ENCODE measurements around the gene FYTTD1.
A peak's percentile ranks its signal among the peaks of the same experiment; 100 is the strongest.

Gene FYTTD1

DNA sequence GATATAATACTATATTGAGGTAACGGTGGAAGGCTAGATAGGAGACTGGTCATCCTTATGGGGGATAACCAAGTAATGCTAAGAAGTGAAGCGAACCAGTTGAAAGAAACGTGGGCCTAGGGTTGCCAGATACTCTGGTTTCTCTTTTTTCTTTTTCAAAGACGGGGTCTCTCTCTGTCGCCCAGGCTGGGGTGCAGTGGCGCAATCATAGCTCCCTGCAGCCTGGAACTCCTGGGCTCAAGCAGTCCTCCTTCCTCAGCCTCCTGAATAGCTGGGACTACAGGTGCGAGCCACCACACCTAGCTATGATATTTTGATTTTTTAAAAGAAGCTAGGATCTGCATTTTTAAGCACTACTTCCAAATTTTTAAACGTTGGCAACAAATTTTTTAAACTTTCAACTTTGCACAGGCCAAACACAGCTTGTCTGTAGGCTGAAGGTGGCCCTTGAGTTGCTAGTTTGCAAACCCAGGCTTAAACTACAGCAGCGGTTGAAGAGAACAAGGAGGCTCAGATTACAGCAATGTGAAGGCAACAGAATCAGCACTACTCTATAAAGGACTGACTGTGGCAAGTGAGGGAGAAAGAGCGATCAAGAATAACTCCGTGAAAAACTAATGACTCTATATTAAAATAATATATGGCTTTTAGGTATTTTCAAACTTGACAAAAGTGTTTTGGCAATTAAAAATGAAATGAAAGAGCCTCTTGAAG, 11.8 kb upstream of the FYTTD1 start:
- no peak for DNase-seq

DNA sequence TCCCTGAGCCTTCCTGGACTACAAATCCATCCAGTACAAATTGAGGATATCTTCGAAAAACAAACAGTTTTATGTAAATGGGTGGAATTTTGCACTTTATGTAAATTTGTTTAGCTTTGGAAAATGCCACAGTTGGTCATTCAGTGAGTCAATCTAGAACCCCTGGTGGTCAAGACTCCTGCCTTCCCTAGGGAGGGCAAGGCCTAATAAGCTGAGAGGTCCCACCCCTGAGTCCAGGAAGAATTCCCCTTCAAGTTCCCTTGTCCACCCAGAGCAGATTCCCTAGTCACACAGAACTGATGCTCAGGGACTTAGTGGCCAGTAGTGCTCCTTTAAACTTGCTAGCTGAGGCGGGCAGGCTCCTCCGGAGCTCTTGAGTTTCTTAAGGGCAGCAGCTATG, 6.9 kb upstream of the FYTTD1 start:
- no peak for DNase-seq

DNA sequence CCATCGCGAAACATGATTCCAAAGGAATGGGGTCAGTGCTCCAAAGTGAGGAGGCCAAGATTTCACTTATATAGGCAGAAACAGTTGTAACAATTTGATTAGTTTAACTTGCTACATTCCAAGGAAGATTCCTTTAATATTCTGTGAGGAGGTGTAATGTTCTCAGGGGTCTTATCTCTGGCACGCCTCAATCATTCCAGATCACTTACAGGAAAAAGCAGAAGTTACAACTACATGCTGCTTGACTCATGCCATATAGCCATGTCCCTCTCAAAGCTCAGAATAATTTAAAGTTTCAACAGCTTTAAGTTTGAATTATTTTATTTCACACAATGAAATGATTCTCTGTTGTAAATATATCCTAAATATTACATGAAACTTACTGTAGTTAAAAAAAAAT, 3.5 kb upstream of the FYTTD1 start:
- DNase-seq, result no peak

- DNase-seq, result no peak
These were observed 2.9 kb upstream of the FYTTD1 start for GRCh38 chr3:197746801-197747237.

DNA sequence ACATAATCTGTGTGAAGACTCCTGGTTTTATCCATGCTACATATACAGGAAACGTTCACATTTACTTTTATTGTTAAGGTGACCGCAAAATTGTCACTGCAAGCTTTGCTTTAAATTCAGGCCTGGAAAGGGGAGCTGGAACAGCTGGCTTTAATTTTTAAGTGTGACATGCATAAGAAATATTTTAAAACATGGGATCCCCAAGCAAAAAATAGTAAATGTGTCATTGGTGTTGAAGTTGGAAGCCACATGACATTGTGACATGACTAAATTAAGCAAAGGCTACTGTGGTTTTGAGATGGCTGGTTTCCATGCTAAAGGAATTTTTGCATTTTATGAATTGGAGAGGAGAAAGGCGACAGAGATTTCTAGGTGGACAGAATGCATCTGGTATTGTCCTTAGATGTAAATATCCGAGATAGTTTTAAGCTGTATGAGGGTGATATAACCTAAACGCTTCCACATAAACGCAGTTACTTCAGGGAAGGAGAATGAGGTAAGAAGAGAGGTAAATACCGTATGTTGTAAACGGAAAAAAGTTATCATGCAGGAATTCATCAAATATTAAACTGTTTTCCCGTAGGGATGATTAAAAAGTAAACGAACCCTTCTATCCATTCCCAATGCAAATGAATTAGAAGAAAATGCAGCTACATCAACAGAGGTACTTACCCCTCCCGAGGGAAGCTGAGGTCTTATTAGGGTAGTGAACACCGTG, 927 bp upstream of the FYTTD1 start:
- DNase-seq, result no peak

- DNase-seq, result no peak
These were observed 425 bp upstream of the FYTTD1 start for GRCh38 chr3:197749315-197749600.

DNA sequence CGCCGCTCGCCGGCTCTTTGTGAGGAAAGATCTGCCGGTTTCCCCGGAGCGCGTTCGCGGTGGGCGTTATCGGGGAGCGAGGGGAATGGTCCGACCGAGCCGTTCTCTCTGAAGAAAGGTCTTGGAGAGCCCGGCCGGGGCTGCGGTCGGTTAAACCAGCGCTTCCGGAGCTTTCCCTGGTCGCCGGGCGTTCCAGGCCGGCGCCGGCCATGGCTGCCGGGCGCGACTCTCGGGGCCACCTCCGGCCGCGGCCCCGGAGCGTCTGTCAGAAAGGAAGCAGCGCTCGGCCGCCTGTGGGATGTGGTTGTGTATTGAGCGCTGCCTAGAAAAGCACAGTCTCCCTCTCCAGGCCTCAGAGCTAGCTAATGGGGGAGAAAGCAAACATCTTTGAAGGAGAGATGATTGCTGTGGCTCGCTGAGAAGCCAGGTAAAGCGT, 731 bp downstream of the FYTTD1 start:
- peak; percentile 32 for DNase-seq

DNA sequence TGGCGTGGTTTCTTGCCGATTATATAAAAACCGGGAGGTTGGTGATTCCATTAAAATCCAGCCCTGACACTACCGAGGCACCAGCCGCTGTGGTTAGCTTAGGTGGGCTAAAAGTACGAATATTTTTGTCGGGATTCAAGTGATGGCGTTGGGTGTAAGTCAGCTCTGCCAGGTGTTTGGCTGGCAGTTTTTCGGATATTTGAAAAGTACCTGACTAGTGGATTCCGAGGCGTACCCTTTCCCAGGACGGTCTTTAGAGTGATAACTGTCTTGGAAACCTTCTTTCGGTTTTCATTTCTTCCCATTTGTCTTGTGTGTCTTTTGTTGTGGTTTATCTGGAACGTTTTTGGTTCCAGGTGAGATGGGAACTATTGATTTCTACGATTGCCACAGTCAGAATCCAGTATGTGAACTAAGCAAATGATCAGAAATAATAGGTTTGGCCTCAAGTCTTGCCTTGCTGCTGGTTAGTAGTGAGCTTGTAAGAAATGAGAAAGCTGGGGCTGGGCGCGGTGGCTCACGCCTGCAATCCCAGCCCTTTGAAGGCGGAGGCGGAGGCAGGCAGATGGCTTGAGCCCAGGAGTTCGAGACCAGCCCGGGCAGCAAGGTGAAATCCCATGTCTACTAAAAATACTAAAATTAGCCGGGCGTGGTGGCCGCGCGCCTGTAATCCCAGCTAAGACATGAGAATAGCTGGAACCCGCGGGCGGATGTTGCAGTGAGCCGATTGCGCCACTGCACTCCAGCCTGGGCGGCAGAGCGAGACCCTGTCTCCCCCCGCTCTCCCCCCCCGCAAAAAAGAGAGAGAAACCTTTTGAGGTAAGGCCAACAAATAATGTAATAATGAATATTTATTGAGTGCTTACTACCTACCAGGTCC, 1.4 kb downstream of the FYTTD1 start:
- DNase-seq, result no peak

- no peak for DNase-seq
These were observed 2.4 kb downstream of the FYTTD1 start for GRCh38 chr3:197752107-197752506.

- no peak for DNase-seq
These were observed 3.6 kb downstream of the FYTTD1 start for GRCh38 chr3:197753263-197753662.

DNA sequence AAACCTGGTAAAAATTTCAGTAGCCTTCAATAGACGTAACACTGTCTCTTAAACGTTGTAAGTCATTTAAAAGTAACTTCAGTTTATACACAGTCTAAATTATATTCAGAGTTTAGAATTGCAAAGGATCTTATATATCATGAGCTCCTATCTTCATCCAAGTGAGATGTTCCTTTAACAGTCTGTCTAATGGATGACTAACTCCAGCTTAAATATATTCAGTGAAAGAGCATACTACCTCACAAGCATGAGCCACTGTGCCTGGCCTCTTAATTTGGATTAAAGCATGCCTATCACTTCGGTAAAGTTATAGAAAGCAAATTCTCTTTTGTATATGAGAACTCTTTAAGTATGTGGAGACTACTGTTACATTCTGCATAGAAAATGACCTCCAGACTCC, 7.0 kb downstream of the FYTTD1 start:
- DNase-seq, result no peak

GRCh38 chr3:197758512-197758911, 8.8 kb downstream of the FYTTD1 start:
- no peak for DNase-seq

GRCh38 chr3:197761784-197762183, 12.1 kb downstream of the FYTTD1 start:
- DNase-seq, result no peak

GRCh38 chr3:197775317-197775716, 25.6 kb downstream of the FYTTD1 start:
- DNase-seq, result peak; percentile 57

DNA sequence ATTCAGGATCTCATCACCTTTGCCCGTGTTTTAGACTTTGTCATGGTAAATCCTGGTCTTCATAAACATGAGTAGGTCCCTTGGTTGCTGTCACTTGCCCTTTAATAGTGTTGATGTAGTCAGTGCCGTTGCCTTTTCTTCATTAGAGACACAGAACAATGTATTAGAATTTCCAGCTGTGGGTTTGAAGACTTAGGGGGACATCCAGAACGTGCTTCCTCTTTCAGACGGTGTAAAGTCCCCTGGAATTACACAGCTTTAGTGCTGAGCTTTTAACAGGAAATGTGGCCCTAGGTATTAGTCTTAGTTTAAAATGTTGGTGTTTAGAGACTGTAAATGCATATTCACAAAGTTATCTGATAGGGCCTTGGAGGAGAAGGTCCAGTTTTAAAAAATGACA, 32.5 kb downstream of the FYTTD1 start:
- no peak for DNase-seq

DNA sequence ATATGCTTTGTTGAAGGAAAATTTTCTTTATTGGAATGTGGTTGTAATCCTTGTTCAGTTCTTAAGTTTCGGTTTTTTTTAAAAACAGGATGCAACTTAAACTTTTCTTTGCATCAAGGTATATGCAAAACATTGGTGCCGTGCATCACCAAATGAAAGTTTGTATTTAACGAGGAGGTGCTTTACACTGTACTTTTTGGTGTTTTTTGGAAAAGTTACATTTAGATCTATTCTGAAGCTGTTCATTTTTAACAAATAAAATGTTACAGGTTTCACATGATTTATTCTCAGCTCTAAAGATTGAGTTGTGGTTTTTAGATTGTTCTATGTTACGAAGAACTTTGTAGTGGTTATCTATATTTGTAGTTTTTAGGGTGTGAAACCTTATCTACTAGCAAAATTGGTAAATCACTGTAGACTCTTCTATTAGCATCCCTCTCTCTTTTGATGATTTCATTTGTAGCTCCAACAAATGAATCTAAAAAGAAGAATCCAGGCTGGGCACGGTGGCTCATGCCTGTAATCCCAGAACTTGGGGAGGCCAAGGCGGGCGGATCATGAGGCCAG, 34.4 kb downstream of the FYTTD1 start:
- DNase-seq, result no peak

DNA sequence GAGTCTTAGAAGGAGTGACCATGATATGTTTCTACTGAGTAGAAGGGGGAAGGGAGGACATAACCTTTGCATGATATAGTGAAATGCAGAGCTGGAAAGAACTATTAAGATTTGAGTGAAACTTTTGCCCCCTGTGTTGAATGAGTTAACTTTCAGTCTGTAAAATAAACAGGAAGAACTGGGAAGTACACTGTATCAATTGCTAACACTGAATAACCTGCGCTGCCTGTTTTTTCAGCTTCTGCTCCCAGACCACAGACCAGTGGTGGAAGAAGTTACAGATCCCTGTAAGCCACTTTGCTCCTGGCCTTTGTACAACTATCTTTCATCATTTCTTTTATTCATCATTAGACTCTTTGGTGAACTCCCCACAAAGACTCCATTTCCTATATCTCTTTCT, 37.7 kb downstream of the FYTTD1 start:
- no peak for DNase-seq

GRCh38 chr3:197789309-197789708, 39.6 kb downstream of the FYTTD1 start:
- DNase-seq, result no peak

GRCh38 chr3:197790033-197790432, 40.4 kb downstream of the FYTTD1 start:
- DNase-seq, result no peak

DNA sequence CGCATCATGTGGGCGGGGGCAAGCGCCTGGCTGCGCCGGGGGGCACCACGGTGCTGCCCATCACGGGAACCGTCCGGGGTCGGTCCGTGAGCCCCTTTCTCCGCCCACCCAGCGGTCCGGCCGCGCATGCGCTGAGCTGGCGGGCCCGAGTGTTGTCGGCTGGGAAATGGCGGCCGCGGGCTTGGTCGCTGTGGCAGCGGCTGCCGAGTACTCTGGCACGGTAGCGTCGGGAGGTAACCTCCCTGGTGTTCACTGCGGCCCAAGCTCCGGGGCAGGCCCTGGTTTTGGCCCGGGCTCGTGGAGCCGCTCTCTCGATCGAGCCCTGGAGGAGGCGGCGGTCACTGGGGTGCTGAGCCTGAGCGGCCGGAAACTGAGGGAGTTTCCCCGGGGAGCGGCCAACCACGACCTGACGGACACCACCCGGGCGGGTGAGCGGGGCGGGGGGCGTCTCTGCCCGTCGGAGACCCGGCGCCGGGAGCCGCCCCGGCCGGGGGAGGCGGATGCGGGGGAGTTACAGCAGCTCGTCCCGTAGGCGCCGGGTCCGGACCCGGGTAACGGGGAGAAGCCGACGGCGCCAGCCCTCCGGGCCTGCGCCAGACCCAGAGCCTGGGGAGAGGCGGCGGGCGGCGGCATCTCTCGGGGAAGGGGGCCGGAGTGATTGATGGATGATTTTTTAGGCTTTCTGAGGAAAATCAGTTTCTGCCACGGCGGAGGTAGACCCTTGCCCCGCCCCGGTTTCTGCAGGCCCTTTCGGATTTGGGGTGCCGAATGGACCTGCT, 41.6 kb downstream of the FYTTD1 start, which contains the start of gene LRCH3:
Gene LRCH3, plus strand, starts transcription at position 142 of the 779 bp plus-strand sequence. Its CDS starts 25 bp downstream, at position 167.
- peak; percentile 14 for DNase-seq

GRCh38 chr3:197791892-197792647, 42.4 kb downstream of the FYTTD1 start:
- DNase-seq, result no peak

- no peak for DNase-seq
These were observed 43.6 kb downstream of the FYTTD1 start for GRCh38 chr3:197793247-197793646.
